ENCODE data around the gene HSBP1L1. TPM values are rescaled to one million over a fixed set of nuclear protein-coding genes. Genes with fewer than 3 reads are reported as not detected.

HSBP1L1 gene
- total and polyA plus RNA-seq, 2 donors (not counting 3 experiments of a cell fraction or from before 2014, with no cell fraction given), result 5.2 to 7.1 TPM

GRCh38 chr18:79916128-79916494 is 48.3 kb upstream of the HSBP1L1 start:
- dilution Hi-C loops (cut with MboI; ENCODE audit: extremely low pct_ligation_motif_present, low sequenced_read_pairs) (no loop called here), intact Hi-C loops (cut with micrococcal nuclease) (no loop called here)
- FAIRE-seq (no peak), DNase-seq (ENCODE audit: low read depth, low spot score) (no peak)
- Histone ChIP-seq H3K9ac (replicated peaks; ENCODE audit: extremely low read depth, insufficient read depth, low read length) (no peak overlapping the region), H2AFZ (ENCODE audit: low read depth, low read length) (no peak overlapping the region), H3K9me1 (replicated peaks; ENCODE audit: control insufficient read depth, extremely low read depth, insufficient read depth, low read length) (no peaks in the 10 kb centered on the region), H3K36me3 (ENCODE audit: control insufficient read depth in 2 of 2, extremely low read depth in 1 of 2, insufficient read depth in 2 of 2, low read length in 2 of 2) (peaks cover 0 to 7% of the 10 kb centered on the region in 2 experiments), H3K79me2 (ENCODE audit: control insufficient read depth, insufficient read depth, low read length) (no peaks in the 10 kb centered on the region), H3K4me2 (ENCODE audit: insufficient read depth, low read length) (no peak overlapping the region), H4K20me1 (replicated peaks; ENCODE audit: control insufficient read depth, extremely low read depth, insufficient read depth, low read length) (no peaks in the 10 kb centered on the region), H3K4me1 (ENCODE audit: control insufficient read depth, extremely low read depth, insufficient read depth, low read length) (no peaks in the 10 kb centered on the region), H3K9me3 (replicated peaks; ENCODE audit: control insufficient read depth, insufficient read depth, low read length) (no peaks in the 10 kb centered on the region), H3K27ac (ENCODE audit: insufficient read depth, low read depth, low read length) (no peak overlapping the region), H3K4me3 (replicated peaks in 1 of 3; ENCODE audit: insufficient read depth in 1 of 3, low read depth in 1 of 3, low read length in 3 of 3) (no peak overlapping the region), H3K27me3 (ENCODE audit: control insufficient read depth in 2 of 2, insufficient read depth in 2 of 2, low read length in 2 of 2) (no peaks in the 10 kb centered on the region)
- POLR2A ChIA-PET, result no interaction called here
- BruUV-seq (replicated peaks), result no TSS peak
- CTCF ChIA-PET, result interaction anchor here (1.3 kb wide), 1 partner anchor 10 kb away, joined by 3 read pairs; no protein-coding TSS in a partner anchor
- TF ChIP-seq EZH2 (IDR thresholded peaks at IDR 0.05; ENCODE audit: borderline replicate concordance, low read depth, low read length, severe bottlenecking) (no peak), FOS (IDR thresholded peaks at IDR 0.05; ENCODE audit: borderline replicate concordance, insufficient read depth, low read length) (no peak), JUN (IDR thresholded peaks at IDR 0.05; ENCODE audit: borderline replicate concordance, insufficient read depth, insufficient read length, low read depth) (no peak), POLR2A (IDR thresholded peaks at IDR 0.05; ENCODE audit: low read depth, low read length) (no peak), MYC (IDR thresholded peaks at IDR 0.05; ENCODE audit: low read depth, low read length) (no peak), CTCF (IDR thresholded peaks at IDR 0.05; ENCODE audit: extremely low read depth in 1 of 2, insufficient read depth in 1 of 2, low read depth in 1 of 2, low read length in 2 of 2) (no peak), POLR2AphosphoS5 (IDR thresholded peaks at IDR 0.05; ENCODE audit: insufficient read depth, low read depth, low read length) (no peak), GATA2 (IDR thresholded peaks at IDR 0.05; ENCODE audit: insufficient read depth, insufficient read length, low read depth, low read length) (no peak)
- TF ChIP-seq, protein P1, sequence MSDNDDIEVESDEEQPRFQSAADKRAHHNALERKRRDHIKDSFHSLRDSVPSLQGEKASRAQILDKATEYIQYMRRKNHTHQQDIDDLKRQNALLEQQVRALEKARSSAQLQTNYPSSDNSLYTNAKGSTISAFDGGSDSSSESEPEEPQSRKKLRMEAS (IDR thresholded peaks at IDR 0.05; ENCODE audit: insufficient read depth, insufficient read length), result no peak
